SK-N-SH treated with all-trans-retinoic acid at 6 μM for 48 hours (cell line): Measurements from ENCODE around the gene CWC27.

Source experiments
- ATAC-seq: fragments of 200-7000 bp; cut with Tn5 transposase; 3 replicates; pipeline ENCODE4 v1.9.1; 2020; ENCODE audit warnings: mild to moderate bottlenecking, moderate library complexity
- ARNTL ChIP-seq: fragments of 450-650 bp; formaldehyde crosslinking; IDR thresholded peaks from 2 replicates; pipeline ENCODE4 v1.5.0; 2020; ENCODE audit warnings: low read depth, mild to moderate bottlenecking, moderate library complexity, borderline replicate concordance
- BACH2 ChIP-seq: fragments of 250-450 bp; sonication (Bioruptor Pico); IDR thresholded peaks from 2 replicates; pipeline ENCODE4 v1.9.0; 2021; ENCODE audit warnings: mild to moderate bottlenecking, borderline replicate concordance
- CSDC2 ChIP-seq: fragments of 250-450 bp; sonication (Bioruptor Pico); IDR thresholded peaks from 2 replicates; pipeline ENCODE4 v1.5.0; 2020; ENCODE audit warnings: mild to moderate bottlenecking, moderate library complexity
- CSRNP3 ChIP-seq: fragments of 250-450 bp; sonication (Bioruptor Pico); IDR thresholded peaks from 2 replicates; pipeline ENCODE4 v1.5.1; 2021; ENCODE audit warnings: mild to moderate bottlenecking, moderate library complexity
- ESRRG ChIP-seq: fragments of 250-450 bp; sonication (Bioruptor Pico); IDR thresholded peaks from 2 replicates; pipeline ENCODE4 v1.6.1; 2021; ENCODE audit warnings: mild to moderate bottlenecking
- GLIS3 ChIP-seq: fragments of 250-450 bp; sonication (Bioruptor Pico); IDR thresholded peaks from 2 replicates; pipeline ENCODE4 v1.5.0; 2020; ENCODE audit warnings: mild to moderate bottlenecking, moderate library complexity
- ISL1 ChIP-seq: fragments of 250-450 bp; sonication (Bioruptor Pico); IDR thresholded peaks from 2 replicates; pipeline ENCODE4 v2.1.2; 2022; ENCODE audit warnings: mild to moderate bottlenecking, moderate library complexity
- OSR1 ChIP-seq: fragments of 250-450 bp; sonication (Bioruptor Pico); IDR thresholded peaks from 2 replicates; pipeline ENCODE4 v1.8.0; 2022; ENCODE audit warnings: moderate library complexity, mild to moderate bottlenecking, inconsistent platforms
- POU6F1 ChIP-seq: fragments of 250-450 bp; sonication (Bioruptor Pico); IDR thresholded peaks from 2 replicates; pipeline ENCODE4 v1.8.0; 2021; ENCODE audit warnings: low read depth, mild to moderate bottlenecking, moderate library complexity, borderline replicate concordance
- PPARA ChIP-seq: fragments of 250-450 bp; sonication (Bioruptor Pico); IDR thresholded peaks from 2 replicates; pipeline ENCODE4 v1.5.0; 2020; ENCODE audit warnings: mild to moderate bottlenecking, borderline replicate concordance
- RARB ChIP-seq: fragments of 250-450 bp; sonication (Bioruptor Pico); IDR thresholded peaks from 2 replicates; pipeline ENCODE4 v1.8.0; 2021; ENCODE audit warnings: mild to moderate bottlenecking, moderate library complexity
- SNAI2 ChIP-seq: fragments of 250-450 bp; sonication (Bioruptor Pico); IDR thresholded peaks from 2 replicates; pipeline ENCODE4 v1.5.0; 2020; ENCODE audit warnings: mild to moderate bottlenecking, moderate library complexity
- TCF4 ChIP-seq: fragments of 250-450 bp; sonication (Bioruptor Pico); IDR thresholded peaks from 2 replicates; pipeline ENCODE4 v1.8.0; 2021; ENCODE audit warnings: mild to moderate bottlenecking, moderate library complexity, borderline replicate concordance
- TOX ChIP-seq: fragments of 250-450 bp; sonication (Bioruptor Pico); IDR thresholded peaks from 2 replicates; pipeline ENCODE4 v1.8.0; 2021; ENCODE audit warnings: mild to moderate bottlenecking, moderate library complexity, borderline replicate concordance
- TSHZ2 ChIP-seq: fragments of 250-450 bp; sonication (Bioruptor Pico); IDR thresholded peaks from 2 replicates; pipeline ENCODE4 v1.5.0; 2020; ENCODE audit warnings: mild to moderate bottlenecking, moderate library complexity
- ZC3H10 ChIP-seq: fragments of 250-450 bp; sonication (Bioruptor Pico); IDR thresholded peaks from 2 replicates; pipeline ENCODE4 v1.5.1; 2021; ENCODE audit warnings: mild to moderate bottlenecking, moderate library complexity
- ZFP3 ChIP-seq: fragments of 250-450 bp; sonication (Bioruptor Pico); IDR thresholded peaks from 2 replicates; pipeline ENCODE4 v1.5.0; 2020; ENCODE audit warnings: mild to moderate bottlenecking, moderate library complexity
- ZFP30 ChIP-seq: fragments of 450-650 bp; formaldehyde crosslinking; IDR thresholded peaks from 2 replicates; pipeline ENCODE4 v1.5.0; 2022; ENCODE audit warnings: mild to moderate bottlenecking, moderate library complexity
- ZNF565 ChIP-seq: fragments of 450-650 bp; formaldehyde crosslinking; conservative IDR thresholded peaks from 2 replicates; pipeline ENCODE4 v1.5.0; 2020; ENCODE audit warnings: low read depth, mild to moderate bottlenecking, moderate library complexity
- ZNF70 ChIP-seq: fragments of 450-650 bp; formaldehyde crosslinking; IDR thresholded peaks from 2 replicates; pipeline ENCODE4 v1.5.0; 2020; ENCODE audit warnings: mild to moderate bottlenecking, moderate library complexity
- ZNF8 ChIP-seq: fragments of 450-650 bp; formaldehyde crosslinking; IDR thresholded peaks from 2 replicates; pipeline ENCODE4 v1.5.0; 2020; ENCODE audit warnings: mild to moderate bottlenecking, moderate library complexity

The CWC27 gene

GRCh38 chr5:65037831-65038815 lies 269.4 kb downstream of the CWC27 start:
- ATAC-seq: no peak
- TF ChIP-seq PPARA (CRISPR knock-in tag) (no peak), OSR1 (CRISPR knock-in tag) (no peak), POU6F1 (CRISPR knock-in tag) (no peak), ISL1 (no peak), CSRNP3 (CRISPR knock-in tag) (no peak), SNAI2 (CRISPR knock-in tag) (no peak), ZFP3 (CRISPR knock-in tag) (no peak), ESRRG (no peak), BACH2 (CRISPR knock-in tag) (no peak), ZNF8 (no peak)

GRCh38 chr5:65041296-65042158 lies 272.8 kb downstream of the CWC27 start:
- TF ChIP-seq ZFP30 (CRISPR knock-in tag) (no peak), TCF4 (no peak), SNAI2 (CRISPR knock-in tag) (no peak), RARB (CRISPR knock-in tag) (no peak), ESRRG (no peak), GLIS3 (CRISPR knock-in tag) (no peak), POU6F1 (CRISPR knock-in tag) (no peak), ISL1 (no peak), ARNTL (no peak), CSDC2 (CRISPR knock-in tag) (no peak), ZNF565 (CRISPR knock-in tag) (no peak), ZFP3 (CRISPR knock-in tag) (no peak), ZC3H10 (no peak), CSRNP3 (CRISPR knock-in tag) (no peak), ZNF70 (no peak), TOX (CRISPR knock-in tag) (no peak), OSR1 (CRISPR knock-in tag) (no peak)
- ATAC-seq: no peak

GRCh38 chr5:65043843-65044359 lies 275.2 kb downstream of the CWC27 start:
- TF ChIP-seq GLIS3 (CRISPR knock-in tag) (no peak), CSDC2 (CRISPR knock-in tag) (no peak), PPARA (CRISPR knock-in tag) (no peak), ARNTL (no peak), ESRRG (no peak), RARB (CRISPR knock-in tag) (no peak), SNAI2 (CRISPR knock-in tag) (no peak)
- ATAC-seq: no peak

- ATAC-seq: no peak
- no peak for TF ChIP-seq CSDC2 (CRISPR knock-in tag)
- TF ChIP-seq TSHZ2 (CRISPR knock-in tag): no peak
- no peak for TF ChIP-seq GLIS3 (CRISPR knock-in tag)
- no peak for TF ChIP-seq ZNF565 (CRISPR knock-in tag)
- TF ChIP-seq SNAI2 (CRISPR knock-in tag): no peak
- TF ChIP-seq ZNF70: no peak
Observed at GRCh38 chr5:65047225-65047624, 278.5 kb downstream of the CWC27 start.
